Stimulated activated CD8-positive, alpha-beta memory T cell treated with anti-CD3 and anti-CD28 coated beads, Interleukin-4, amount 100 ng/mL, for 4 hours (primary cell): Measurements from ENCODE around the gene FBXL4.

Source experiments
- DNase-seq, 2 donors: peaks; one replicate each; pipeline ENCODE4 v3.0.0-alpha.2; 2020; ENCODE audit warnings: low read depth in 2 of 2, low spot score in 1 of 2

The FBXL4 gene

GRCh38 chr6:98840385-98840784 is 107.4 kb downstream of the FBXL4 start:
- DNase-seq: no peak

GRCh38 chr6:98839781-98840361 is 107.9 kb downstream of the FBXL4 start:
- DNase-seq: no peak

GRCh38 chr6:98838975-98839374 is 108.8 kb downstream of the FBXL4 start:
- no peak for DNase-seq

- no peak for DNase-seq
These were observed 109.7 kb downstream of the FBXL4 start for GRCh38 chr6:98838032-98838431.

- DNase-seq: no peak
These were observed 110.5 kb downstream of the FBXL4 start for GRCh38 chr6:98836962-98837944.

- DNase-seq: no peak
These were observed 111.5 kb downstream of the FBXL4 start for GRCh38 chr6:98836025-98836961.

GRCh38 chr6:98835149-98836024 is 112.4 kb downstream of the FBXL4 start:
- no peak for DNase-seq

GRCh38 chr6:98834060-98835031 is 113.4 kb downstream of the FBXL4 start, which contains the start of gene POU3F2:
TSS of gene POU3F2 (plus strand) at chr6:98834574. CDS start at chr6:98834874, 300 bp downstream.
- peak; percentile 22 to 27 for DNase-seq

- no peak for DNase-seq
These were observed 114.3 kb downstream of the FBXL4 start for GRCh38 chr6:98833307-98834059.

GRCh38 chr6:98833057-98833306 is 114.8 kb downstream of the FBXL4 start:
- no peak for DNase-seq

- DNase-seq: no peak
These were observed 115.3 kb downstream of the FBXL4 start for GRCh38 chr6:98832284-98833056.

- no peak for DNase-seq
These were observed 115.8 kb downstream of the FBXL4 start for GRCh38 chr6:98831959-98832283.

- DNase-seq: no peak
These were observed 116.4 kb downstream of the FBXL4 start for GRCh38 chr6:98831057-98831958.

GRCh38 chr6:98830146-98830545 is 117.6 kb downstream of the FBXL4 start:
- DNase-seq: no peak

GRCh38 chr6:98828941-98829411 is 118.8 kb downstream of the FBXL4 start:
- DNase-seq: no peak

GRCh38 chr6:98828211-98828788 is 119.4 kb downstream of the FBXL4 start:
- no peak for DNase-seq
